ENCODE results near the gene RBKS. TPM values are rescaled to one million over a fixed set of nuclear protein-coding genes. Genes with fewer than 3 reads are reported as not detected.

The RBKS gene
- total and polyA plus RNA-seq, 10 donors = 1.00 to 5.1 (median 2.6) TPM

GRCh38 chr2:27916293-27916995 lies 26.3 kb upstream of the RBKS start:
- Histone ChIP-seq H3K4me1 (peaks cover 8 to 69% (median 37%) of the 10 kb centered on the region in 6 donors), H3K36me3 (peaks cover 0 to 7% (median 0%) of the 10 kb centered on the region in 6 donors), H3K9me3 (no peaks in the 10 kb centered on the region), H3K27me3 (replicated peaks in 1 of 7) (no peaks in the 10 kb centered on the region), H3K27ac (peak overlapping the region in 6 of 8 donors; percentile 37 to 61 (median 52)), H3K4me3 (no peak overlapping the region)
- intact Hi-C loops (cut with DNase I; ENCODE audit: low total_unique reads) = no loop called here
- WGBS, 5 donors = 89 to 100% (median 97%) methylated on average over 1 of the region's 1 CpG
- DNase-seq = no peak
- no peak for TF ChIP-seq CTCF (IDR thresholded peaks at IDR 0.05 in 8 of 11, conservative IDR thresholded peaks at IDR 0.05 in 3 of 11)
- no peak for TF ChIP-seq POLR2A (IDR thresholded peaks at IDR 0.05)
- no peak for TF ChIP-seq POLR2AphosphoS5 (IDR thresholded peaks at IDR 0.05)

- H3K4me3 ChIP-seq = no peak overlapping the region
- no peaks in the 10 kb centered on the region for H3K9me3 ChIP-seq
- intact Hi-C loops (cut with DNase I; ENCODE audit: low total_unique reads) = no loop called here
- no peak for DNase-seq
- H3K27me3 ChIP-seq (replicated peaks in 1 of 7) = no peaks in the 10 kb centered on the region
- H3K36me3 ChIP-seq = peaks cover 0 to 7% (median 0%) of the 10 kb centered on the region in 6 donors
- no peak for TF ChIP-seq CTCF (IDR thresholded peaks at IDR 0.05 in 8 of 11, conservative IDR thresholded peaks at IDR 0.05 in 3 of 11)
- TF ChIP-seq POLR2AphosphoS5 (IDR thresholded peaks at IDR 0.05) = no peak
- no peak for TF ChIP-seq POLR2A (IDR thresholded peaks at IDR 0.05)
- H3K4me1 ChIP-seq = peaks cover 8 to 69% (median 33%) of the 10 kb centered on the region in 6 donors
- peak overlapping the region in 7 of 8 donors; percentile 15 to 61 (median 49) for H3K27ac ChIP-seq
Measured at GRCh38 chr2:27915874-27916273, 25.7 kb upstream of the RBKS start.

GRCh38 chr2:27915191-27915590 lies 25.0 kb upstream of the RBKS start:
- H3K27ac ChIP-seq = peak overlapping the region in 7 of 8 donors; percentile 15 to 61 (median 49)

GRCh38 chr2:27914805-27915175 lies 24.6 kb upstream of the RBKS start:
- Histone ChIP-seq H3K27me3 (replicated peaks in 1 of 7) (no peaks in the 10 kb centered on the region), H3K36me3 (peaks cover 0 to 7% (median 0%) of the 10 kb centered on the region in 6 donors), H3K4me3 (no peak overlapping the region), H3K27ac (peak overlapping the region in 6 of 8 donors; percentile 15 to 61 (median 52)), H3K9me3 (no peaks in the 10 kb centered on the region), H3K4me1 (peaks cover 8 to 63% (median 22%) of the 10 kb centered on the region in 6 donors)
- intact Hi-C loops (cut with DNase I; ENCODE audit: low total_unique reads) = no loop called here
- TF ChIP-seq POLR2A (IDR thresholded peaks at IDR 0.05) (no peak), POLR2AphosphoS5 (IDR thresholded peaks at IDR 0.05) (no peak), CTCF (IDR thresholded peaks at IDR 0.05 in 8 of 11, conservative IDR thresholded peaks at IDR 0.05 in 3 of 11) (no peak)
- no peak for DNase-seq

More at GRCh38 chr2:27915191-27915590, 25.0 kb upstream of the RBKS start:
- H3K4me1 ChIP-seq = peaks cover 8 to 67% (median 26%) of the 10 kb centered on the region in 6 donors
- H3K4me3 ChIP-seq = no peak overlapping the region
- H3K36me3 ChIP-seq = peaks cover 0 to 7% (median 0%) of the 10 kb centered on the region in 6 donors
- DNase-seq = no peak
- no peaks in the 10 kb centered on the region for H3K9me3 ChIP-seq
- no peaks in the 10 kb centered on the region for H3K27me3 ChIP-seq (replicated peaks in 1 of 7)
- WGBS, 5 donors = 53 to 69% (median 65%) methylated on average over 5 of the region's 5 CpGs
- no peak for TF ChIP-seq POLR2A (IDR thresholded peaks at IDR 0.05)
- intact Hi-C loops (cut with DNase I; ENCODE audit: low total_unique reads) = no loop called here

All from spleen (tissue), 11 donors.